NAMALWA (cell line): ENCODE results near the gene GPHA2.
A peak's percentile ranks its signal among the peaks of the same experiment; 100 is the strongest.

Experiments used
- DNase-seq: peaks from one replicate; pipeline ENCODE4 v3.0.0-alpha.2; 2015; ENCODE audit warnings: low spot score

The GPHA2 gene

GRCh38 chr11:64930340-64930739 lies 5.4 kb downstream of the GPHA2 start:
- DNase-seq, result no peak

GRCh38 chr11:64929625-64930024 lies 6.1 kb downstream of the GPHA2 start:
- no peak for DNase-seq

GRCh38 chr11:64928957-64929356 lies 6.7 kb downstream of the GPHA2 start:
- DNase-seq, result no peak

- no peak for DNase-seq
Observed at GRCh38 chr11:64926689-64927088, 9.0 kb downstream of the GPHA2 start.

GRCh38 chr11:64925536-64926436 lies 9.9 kb downstream of the GPHA2 start:
- no peak for DNase-seq

GRCh38 chr11:64924910-64925284 lies 10.8 kb downstream of the GPHA2 start:
- DNase-seq, result no peak

GRCh38 chr11:64923944-64924909 lies 11.5 kb downstream of the GPHA2 start, which contains the start of gene PPP2R5B:
TSS of gene PPP2R5B (plus strand) at chr11:64924689. CDS start at chr11:64925735, 1,046 bp downstream.
- DNase-seq, result peak; percentile 89

GRCh38 chr11:64923151-64923661 lies 12.5 kb downstream of the GPHA2 start:
- DNase-seq, result no peak

- DNase-seq, result no peak
Observed at GRCh38 chr11:64921384-64921783, 14.3 kb downstream of the GPHA2 start.

GRCh38 chr11:64920124-64920523 lies 15.6 kb downstream of the GPHA2 start:
- no peak for DNase-seq

GRCh38 chr11:64919627-64920026 lies 16.1 kb downstream of the GPHA2 start:
- DNase-seq, result no peak

- peak; percentile 77 for DNase-seq
Observed at GRCh38 chr11:64918017-64918416, 17.7 kb downstream of the GPHA2 start.

GRCh38 chr11:64917663-64917995 lies 18.1 kb downstream of the GPHA2 start:
- DNase-seq, result no peak

- DNase-seq, result peak; percentile 100
Observed at GRCh38 chr11:64916775-64917662, 18.7 kb downstream of the GPHA2 start, which contains the start of gene ATG2A. TSS of gene ATG2A (minus strand) at chr11:64917209. CDS start at chr11:64917135, 74 bp downstream.

- DNase-seq, result peak; percentile 66
Observed at GRCh38 chr11:64916040-64916774, 19.5 kb downstream of the GPHA2 start.

- DNase-seq, result no peak
Observed at GRCh38 chr11:64915376-64915887, 20.3 kb downstream of the GPHA2 start.

- DNase-seq, result no peak
Observed at GRCh38 chr11:64914123-64914522, 21.6 kb downstream of the GPHA2 start.

- DNase-seq, result no peak
Observed at GRCh38 chr11:64913171-64913727, 22.4 kb downstream of the GPHA2 start.

- DNase-seq, result no peak
Observed at GRCh38 chr11:64911689-64912088, 24.0 kb downstream of the GPHA2 start.

GRCh38 chr11:64911142-64911541 lies 24.6 kb downstream of the GPHA2 start:
- no peak for DNase-seq
